8988T (cell line): Measurements from ENCODE around the gene ANKRD66.
"Not testable (repeated sequence)": the region's sequence is repeated elsewhere in the genome, so short reads cannot be mapped to it uniquely, and the experiment has no call there.

Experiments
- DNase-seq: peaks from one replicate; pipeline ENCODE4 v3.0.0; 2011

Gene ANKRD66

GRCh38 chr6:46746696-46747095 is at the start of gene ANKRD66:
Gene ANKRD66 (plus strand): TSS chr6:46746933. CDS start chr6:46751949, 5,016 bp downstream.
- DNase-seq = no peak

- no peak for DNase-seq
Observed at GRCh38 chr6:46699970-46700369, 46.8 kb upstream of the ANKRD66 start.

GRCh38 chr6:46704562-46704961 is 42.2 kb upstream of the ANKRD66 start:
- no peak for DNase-seq

- no peak for DNase-seq
Observed at GRCh38 chr6:46706464-46706863, 40.3 kb upstream of the ANKRD66 start.

- DNase-seq = no peak
Observed at GRCh38 chr6:46711491-46711890, 35.2 kb upstream of the ANKRD66 start.

GRCh38 chr6:46715141-46715540 is 31.6 kb upstream of the ANKRD66 start:
- no peak for DNase-seq

GRCh38 chr6:46719099-46719498 is 27.6 kb upstream of the ANKRD66 start:
- peak; percentile 37 for DNase-seq

- no peak for DNase-seq
Observed at GRCh38 chr6:46720401-46720800, 26.3 kb upstream of the ANKRD66 start.

GRCh38 chr6:46729787-46730326 is 16.9 kb upstream of the ANKRD66 start:
- DNase-seq = no peak

GRCh38 chr6:46730921-46731461 is 15.7 kb upstream of the ANKRD66 start:
- DNase-seq = no peak

- DNase-seq = no peak
Observed at GRCh38 chr6:46733341-46733801, 13.4 kb upstream of the ANKRD66 start.

- no peak for DNase-seq
Observed at GRCh38 chr6:46734867-46735719, 11.6 kb upstream of the ANKRD66 start, which contains the start of gene PLA2G7. Gene PLA2G7 (minus strand): TSS chr6:46735375. CDS start chr6:46722891, 12,484 bp downstream.

- no peak for DNase-seq
Observed at GRCh38 chr6:46735720-46736031, 11.1 kb upstream of the ANKRD66 start.

GRCh38 chr6:46736906-46737305 is 9.8 kb upstream of the ANKRD66 start:
- no peak for DNase-seq

- DNase-seq = no peak
Observed at GRCh38 chr6:46741482-46741881, 5.3 kb upstream of the ANKRD66 start.

GRCh38 chr6:46741910-46742309 is 4.8 kb upstream of the ANKRD66 start:
- no peak for DNase-seq

- DNase-seq = no peak
Observed at GRCh38 chr6:46743425-46744158, 3.1 kb upstream of the ANKRD66 start.

GRCh38 chr6:46744159-46744725 is 2.5 kb upstream of the ANKRD66 start:
- DNase-seq = not testable (repeated sequence)

- no peak for DNase-seq
Observed at GRCh38 chr6:46745973-46746372, 760 bp upstream of the ANKRD66 start.

- DNase-seq = no peak
Observed at GRCh38 chr6:46748940-46749503, 2.3 kb downstream of the ANKRD66 start.

- DNase-seq = no peak
Observed at GRCh38 chr6:46749731-46750130, 3.0 kb downstream of the ANKRD66 start.

GRCh38 chr6:46751658-46752057 is 4.9 kb downstream of the ANKRD66 start:
- no peak for DNase-seq

GRCh38 chr6:46755865-46756264 is 9.1 kb downstream of the ANKRD66 start:
- DNase-seq = no peak
